ENCODE data around the gene WDR33.
A peak's percentile ranks its signal among the peaks of the same experiment; 100 is the strongest.

Gene WDR33

GRCh38 chr2:127810619-127811396, at the start of gene WDR33:
Gene WDR33, minus strand, starts transcription at chr2:127811171. Its CDS starts 40,190 bp downstream, at chr2:127770981.
- TF ChIP-seq TAF1 (IDR thresholded peaks at IDR 0.05; ENCODE audit: low read depth) = peak; percentile 97
- TF ChIP-seq YY1 (IDR thresholded peaks at IDR 0.05; ENCODE audit: low read depth) = peak; percentile 93
- 0 out of 2 replicates have a peak, but pooled peaks have one; percentile 14 for TF ChIP-seq TEAD4 (IDR thresholded peaks at IDR 0.05)
- TF ChIP-seq, protein P1, sequence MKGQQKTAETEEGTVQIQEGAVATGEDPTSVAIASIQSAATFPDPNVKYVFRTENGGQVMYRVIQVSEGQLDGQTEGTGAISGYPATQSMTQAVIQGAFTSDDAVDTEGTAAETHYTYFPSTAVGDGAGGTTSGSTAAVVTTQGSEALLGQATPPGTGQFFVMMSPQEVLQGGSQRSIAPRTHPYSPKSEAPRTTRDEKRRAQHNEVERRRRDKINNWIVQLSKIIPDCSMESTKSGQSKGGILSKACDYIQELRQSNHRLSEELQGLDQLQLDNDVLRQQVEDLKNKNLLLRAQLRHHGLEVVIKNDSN (IDR thresholded peaks at IDR 0.05) = no peak
- TF ChIP-seq MAX (IDR thresholded peaks at IDR 0.05) = peak; percentile 78; the same call in 1 of the 2 replicates
- TF ChIP-seq CREB1 (IDR thresholded peaks at IDR 0.05; ENCODE audit: low read depth) = peak; percentile 82
- TF ChIP-seq FOXM1 (IDR thresholded peaks at IDR 0.05; ENCODE audit: borderline replicate concordance, low read depth) = no peak
- peak; percentile 22; the same call in 1 of the 2 replicates for TF ChIP-seq RAD21 (IDR thresholded peaks at IDR 0.05; ENCODE audit: low read depth)

DNA sequence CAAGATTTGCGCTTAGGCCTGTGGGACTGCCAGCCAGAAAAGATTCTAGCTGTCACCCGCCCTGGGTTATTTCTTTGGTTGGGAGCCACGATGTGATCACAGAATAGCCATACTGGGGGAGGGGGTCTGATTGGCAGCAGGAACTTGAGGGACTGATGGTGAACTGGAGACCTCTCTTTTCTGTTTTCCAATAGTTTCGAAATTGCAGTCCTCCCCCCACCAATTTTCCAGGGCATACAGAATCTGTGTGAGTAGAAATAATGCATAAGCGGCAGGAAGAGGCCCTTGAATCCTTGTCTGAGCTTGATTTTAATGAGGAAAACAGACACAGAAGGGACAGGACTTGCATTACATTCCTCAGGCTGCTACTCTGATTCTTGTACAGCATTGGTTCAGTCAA, 49.2 kb upstream of the WDR33 start:
- TF ChIP-seq ZBTB7A (IDR thresholded peaks at IDR 0.05; ENCODE audit: low read depth) (no peak), YY1 (IDR thresholded peaks at IDR 0.05; ENCODE audit: low read depth) (no peak), TAF1 (IDR thresholded peaks at IDR 0.05; ENCODE audit: low read depth) (no peak), MAX (IDR thresholded peaks at IDR 0.05) (no peak), EGR1 (IDR thresholded peaks at IDR 0.05) (no peak), NFIC (IDR thresholded peaks at IDR 0.05) (no peak), REST (IDR thresholded peaks at IDR 0.05; ENCODE audit: low read depth) (no peak), TEAD4 (IDR thresholded peaks at IDR 0.05) (no peak), CREB1 (IDR thresholded peaks at IDR 0.05; ENCODE audit: low read depth) (no peak), FOXM1 (IDR thresholded peaks at IDR 0.05; ENCODE audit: borderline replicate concordance, low read depth) (no peak), TCF12 (IDR thresholded peaks at IDR 0.05; ENCODE audit: low read depth) (no peak), RAD21 (IDR thresholded peaks at IDR 0.05; ENCODE audit: low read depth) (no peak), CEBPB (IDR thresholded peaks at IDR 0.05) (no peak), EP300 (IDR thresholded peaks at IDR 0.05; ENCODE audit: borderline replicate concordance) (no peak)
- TF ChIP-seq, protein P1 (IDR thresholded peaks at IDR 0.05) = no peak

- no peak for TF ChIP-seq YY1 (IDR thresholded peaks at IDR 0.05; ENCODE audit: low read depth)
- TF ChIP-seq TEAD4 (IDR thresholded peaks at IDR 0.05) = no peak
- TF ChIP-seq RAD21 (IDR thresholded peaks at IDR 0.05; ENCODE audit: low read depth) = no peak
- no peak for TF ChIP-seq CEBPB (IDR thresholded peaks at IDR 0.05)
- TF ChIP-seq TAF1 (IDR thresholded peaks at IDR 0.05; ENCODE audit: low read depth) = no peak
- TF ChIP-seq EP300 (IDR thresholded peaks at IDR 0.05; ENCODE audit: borderline replicate concordance) = no peak
- no peak for TF ChIP-seq FOXM1 (IDR thresholded peaks at IDR 0.05; ENCODE audit: borderline replicate concordance, low read depth)
- no peak for TF ChIP-seq TCF12 (IDR thresholded peaks at IDR 0.05; ENCODE audit: low read depth)
- peak; percentile 86 for TF ChIP-seq MAX (IDR thresholded peaks at IDR 0.05)
- TF ChIP-seq NFIC (IDR thresholded peaks at IDR 0.05) = no peak
- TF ChIP-seq ZBTB7A (IDR thresholded peaks at IDR 0.05; ENCODE audit: low read depth) = no peak
- TF ChIP-seq, protein P1 (IDR thresholded peaks at IDR 0.05) = peak; percentile 53
- no peak for TF ChIP-seq REST (IDR thresholded peaks at IDR 0.05; ENCODE audit: low read depth)
- TF ChIP-seq EGR1 (IDR thresholded peaks at IDR 0.05) = no peak
- no peak for TF ChIP-seq CREB1 (IDR thresholded peaks at IDR 0.05; ENCODE audit: low read depth)
Measured at GRCh38 chr2:127859712-127860085, 48.7 kb upstream of the WDR33 start.

DNA sequence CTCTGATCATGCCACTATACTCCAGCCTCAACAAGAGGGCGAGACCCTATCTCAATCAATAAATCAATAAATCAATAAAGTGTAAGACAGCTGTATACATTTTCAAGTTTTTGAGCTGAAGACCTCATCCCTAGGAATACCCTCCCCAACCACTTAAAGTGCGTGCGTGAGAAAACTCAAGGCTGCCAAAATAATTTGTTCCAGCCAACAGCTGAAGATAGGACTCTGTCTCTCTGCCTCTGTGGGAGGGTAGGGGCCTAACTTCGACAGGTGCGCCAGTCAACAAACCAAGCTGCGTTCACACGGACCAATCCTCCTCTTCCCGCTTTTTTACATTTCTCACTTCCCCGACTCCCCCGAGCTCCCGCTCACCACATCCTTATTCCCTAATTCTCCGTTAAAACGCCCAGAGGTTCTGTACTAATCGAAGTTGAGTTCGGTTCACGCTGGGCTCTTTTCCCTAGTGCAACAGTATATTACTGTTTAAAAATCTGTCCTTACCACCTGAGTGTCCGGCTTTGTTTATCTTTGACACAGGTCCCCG, 46.4 kb upstream of the WDR33 start:
- no peak for TF ChIP-seq RAD21 (IDR thresholded peaks at IDR 0.05; ENCODE audit: low read depth)
- TF ChIP-seq YY1 (IDR thresholded peaks at IDR 0.05; ENCODE audit: low read depth) = no peak
- no peak for TF ChIP-seq TCF12 (IDR thresholded peaks at IDR 0.05; ENCODE audit: low read depth)
- TF ChIP-seq TEAD4 (IDR thresholded peaks at IDR 0.05) = no peak
- TF ChIP-seq, protein P1 (IDR thresholded peaks at IDR 0.05) = no peak
- no peak for TF ChIP-seq ZBTB7A (IDR thresholded peaks at IDR 0.05; ENCODE audit: low read depth)
- TF ChIP-seq EGR1 (IDR thresholded peaks at IDR 0.05) = no peak

Measured in Ishikawa (cell line).